OCI-LY7 (cell line): ENCODE results near the gene TMEM215. TPM values are rescaled to one million over a fixed set of nuclear protein-coding genes. Genes with fewer than 3 reads are reported as not detected.

ENCODE experiments used
- BruUV-seq: library from RNA; stranded (reverse); fragments of 400-500 nt; replicated peaks from 2 replicates; lab custom pipeline; 2021; lab: Mats Ljungman, UMichigan
- CTCF ChIA-PET: fragments of 300-600 bp; sonication (Branson Sonifier 250); formaldehyde crosslinking; loops from one replicate; lab custom pipeline; 2022; ENCODE audit warnings: antibody characterized with exemption; ENCODE audit not compliant: unreplicated experiment; lab: Charles Lee
- POLR2A ChIA-PET: fragments of 300-600 bp; sonication (Branson Sonifier 250); formaldehyde crosslinking; loops from one replicate; lab custom pipeline; 2022; ENCODE audit warnings: antibody characterized with exemption; lab: Charles Lee
- DNase-seq: peaks from one replicate; pipeline ENCODE4 v3.0.0-alpha.2; 2015; ENCODE audit warnings: low spot score
- H2AFZ ChIP-seq: fragments of 200-600 bp; sonication (generic), shearing (Covaris generic); 2 replicates; pipeline ENCODE4 v1.6.1; 2014; ENCODE audit warnings: mild to moderate bottlenecking, antibody characterized with exemption, low read length, moderate library complexity
- H3K27ac ChIP-seq: fragments of 200-600 bp; sonication (generic); 2 replicates; pipeline ENCODE4 v1.5.1; 2014; ENCODE audit warnings: mixed run types, low read depth, mild to moderate bottlenecking, moderate library complexity, low read length, inconsistent platforms; ENCODE audit not compliant: poor library complexity, severe bottlenecking
- H3K36me3 ChIP-seq: fragments of 200-600 bp; sonication (generic); 2 replicates; pipeline ENCODE4 v1.6.1; 2014; ENCODE audit warnings: mild to moderate bottlenecking, antibody characterized with exemption, low read length, moderate library complexity, mixed read lengths; ENCODE audit not compliant: insufficient read depth
- H3K4me1 ChIP-seq: fragments of 200-600 bp; sonication (generic); 2 replicates; pipeline ENCODE4 v1.5.1; 2014; ENCODE audit warnings: mild to moderate bottlenecking, low read length; ENCODE audit not compliant: insufficient read depth, poor library complexity, severe bottlenecking
- H3K4me2 ChIP-seq: fragments of 200-600 bp; sonication (generic); 2 replicates; pipeline ENCODE4 v1.6.1; 2014; ENCODE audit warnings: mild to moderate bottlenecking, low read length
- H3K4me3 ChIP-seq: fragments of 200-600 bp; sonication (generic); 2 replicates; pipeline ENCODE4 v1.5.1; 2014; ENCODE audit warnings: mild to moderate bottlenecking, low read depth, low read length; ENCODE audit not compliant: poor library complexity, severe bottlenecking
- H3K79me2 ChIP-seq: fragments of 200-600 bp; sonication (generic); 2 replicates; pipeline ENCODE4 v1.6.1; 2016; ENCODE audit warnings: low read depth, mild to moderate bottlenecking, low read length, moderate library complexity, mixed read lengths; ENCODE audit not compliant: insufficient read depth
- H3K9me2 ChIP-seq: fragments of 200-600 bp; sonication (generic); 2 replicates; pipeline ENCODE4 v1.6.1; 2016; ENCODE audit warnings: mild to moderate bottlenecking, low read length, mixed read lengths; ENCODE audit not compliant: insufficient read depth
- H3K9me3 ChIP-seq: fragments of 200-600 bp; sonication (generic); 2 replicates; pipeline ENCODE4 v1.6.1; 2014; ENCODE audit warnings: mild to moderate bottlenecking, mixed run types, low read length, mixed read lengths
- H4K20me1 ChIP-seq: fragments of 200-600 bp; sonication (generic); 2 replicates; pipeline ENCODE4 v1.6.1; 2014; ENCODE audit warnings: mild to moderate bottlenecking, antibody characterized with exemption, low read length, moderate library complexity, mixed read lengths; ENCODE audit not compliant: insufficient read depth
- EZH2phosphoT487 ChIP-seq: fragments of 200-600 bp; sonication (generic); IDR thresholded peaks from 2 replicates; pipeline ENCODE4 v1.6.1; 2018; ENCODE audit warnings: low read depth, borderline replicate concordance, mild to moderate bottlenecking, mixed run types, antibody characterized with exemption, low read length, moderate library complexity, mixed read lengths
- intact Hi-C: fragments of 100-400 bp; cut with micrococcal nuclease; formaldehyde crosslinking; loops from one replicate; pipeline ENCODE4 v1.10.0; 2022; ENCODE audit not compliant: unreplicated experiment
- total RNA-seq, 2 experiments: library from RNA; depleted of rRNA in 1 of 2; stranded (reverse); fragments of >200 nt in 1 of 2; shearing (Covaris generic) in 1 of 2; gene quantifications; 2 replicates each; pipeline ENCODE4 v1.2.3, GENCODE V29; 2014 to 2022
- TF ChIP-seq, protein P1 (sequence below): fragments of 200-600 bp; sonication (generic); conservative IDR thresholded peaks from 2 replicates; pipeline ENCODE4 v1.5.1; 2014; ENCODE audit warnings: mild to moderate bottlenecking, antibody characterized with exemption, low read length, moderate library complexity, mixed read lengths

Gene TMEM215
- total RNA-seq, 2 experiments from 2014 or later: not detected

- H3K27ac ChIP-seq: no peak overlapping the region
- H4K20me1 ChIP-seq: no peaks in the 10 kb centered on the region
- H3K9me2 ChIP-seq: no peaks in the 10 kb centered on the region
- DNase-seq: no peak
- intact Hi-C loops: no loop called here
- H3K79me2 ChIP-seq: no peaks in the 10 kb centered on the region
- POLR2A ChIA-PET: interaction anchor here (0.6 kb wide), 1 partner anchor 129 kb away, joined by 3 read pairs; no protein-coding TSS in a partner anchor
- H3K36me3 ChIP-seq: no peaks in the 10 kb centered on the region
- H2AFZ ChIP-seq: no peak overlapping the region
- H3K9me3 ChIP-seq: no peaks in the 10 kb centered on the region
- TF ChIP-seq, protein P1, sequence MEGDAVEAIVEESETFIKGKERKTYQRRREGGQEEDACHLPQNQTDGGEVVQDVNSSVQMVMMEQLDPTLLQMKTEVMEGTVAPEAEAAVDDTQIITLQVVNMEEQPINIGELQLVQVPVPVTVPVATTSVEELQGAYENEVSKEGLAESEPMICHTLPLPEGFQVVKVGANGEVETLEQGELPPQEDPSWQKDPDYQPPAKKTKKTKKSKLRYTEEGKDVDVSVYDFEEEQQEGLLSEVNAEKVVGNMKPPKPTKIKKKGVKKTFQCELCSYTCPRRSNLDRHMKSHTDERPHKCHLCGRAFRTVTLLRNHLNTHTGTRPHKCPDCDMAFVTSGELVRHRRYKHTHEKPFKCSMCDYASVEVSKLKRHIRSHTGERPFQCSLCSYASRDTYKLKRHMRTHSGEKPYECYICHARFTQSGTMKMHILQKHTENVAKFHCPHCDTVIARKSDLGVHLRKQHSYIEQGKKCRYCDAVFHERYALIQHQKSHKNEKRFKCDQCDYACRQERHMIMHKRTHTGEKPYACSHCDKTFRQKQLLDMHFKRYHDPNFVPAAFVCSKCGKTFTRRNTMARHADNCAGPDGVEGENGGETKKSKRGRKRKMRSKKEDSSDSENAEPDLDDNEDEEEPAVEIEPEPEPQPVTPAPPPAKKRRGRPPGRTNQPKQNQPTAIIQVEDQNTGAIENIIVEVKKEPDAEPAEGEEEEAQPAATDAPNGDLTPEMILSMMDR: no peak
- TF ChIP-seq EZH2phosphoT487: no peak
- H3K4me2 ChIP-seq: no peak overlapping the region
- no TSS peak for BruUV-seq
- CTCF ChIA-PET: no interaction called here
- no peaks in the 10 kb centered on the region for H3K4me1 ChIP-seq
- H3K4me3 ChIP-seq: no peak overlapping the region
These were observed 39.8 kb downstream of the TMEM215 start for GRCh38 chr9:32823101-32823500.

DNA sequence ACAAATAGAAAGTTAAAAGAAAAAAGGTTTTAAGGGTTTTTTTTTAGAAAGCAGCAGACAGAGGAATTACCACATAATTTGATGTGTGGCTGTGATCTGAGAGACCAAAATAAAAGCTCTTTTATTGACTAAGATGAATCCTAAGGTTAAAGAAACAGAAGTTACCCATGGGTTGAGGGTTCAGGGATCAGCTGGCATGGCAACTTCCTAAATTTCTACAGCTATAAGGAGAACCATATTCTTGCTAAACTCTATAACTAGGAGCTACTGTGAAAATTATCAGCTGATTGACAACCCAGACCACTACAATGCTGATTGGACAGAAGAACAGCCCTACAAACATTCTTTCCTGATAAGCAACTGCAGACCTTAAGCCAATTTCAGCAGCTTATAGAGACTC is 40.2 kb downstream of the TMEM215 start:
- H3K4me3 ChIP-seq: no peak overlapping the region
- H4K20me1 ChIP-seq: no peaks in the 10 kb centered on the region
- H2AFZ ChIP-seq: no peak overlapping the region
- no peaks in the 10 kb centered on the region for H3K9me2 ChIP-seq
- H3K27ac ChIP-seq: no peak overlapping the region
- POLR2A ChIA-PET: interaction anchor here (0.6 kb wide), 1 partner anchor 128 kb away, joined by 3 read pairs; no protein-coding TSS in a partner anchor
- TF ChIP-seq, protein P1: no peak
- no peak for TF ChIP-seq EZH2phosphoT487
- no peaks in the 10 kb centered on the region for H3K36me3 ChIP-seq
- no TSS peak for BruUV-seq
- H3K79me2 ChIP-seq: no peaks in the 10 kb centered on the region
- CTCF ChIA-PET: no interaction called here
- no peak overlapping the region for H3K4me2 ChIP-seq
- no peaks in the 10 kb centered on the region for H3K9me3 ChIP-seq
- intact Hi-C loops: no loop called here
- no peak for DNase-seq
- no peaks in the 10 kb centered on the region for H3K4me1 ChIP-seq

DNA sequence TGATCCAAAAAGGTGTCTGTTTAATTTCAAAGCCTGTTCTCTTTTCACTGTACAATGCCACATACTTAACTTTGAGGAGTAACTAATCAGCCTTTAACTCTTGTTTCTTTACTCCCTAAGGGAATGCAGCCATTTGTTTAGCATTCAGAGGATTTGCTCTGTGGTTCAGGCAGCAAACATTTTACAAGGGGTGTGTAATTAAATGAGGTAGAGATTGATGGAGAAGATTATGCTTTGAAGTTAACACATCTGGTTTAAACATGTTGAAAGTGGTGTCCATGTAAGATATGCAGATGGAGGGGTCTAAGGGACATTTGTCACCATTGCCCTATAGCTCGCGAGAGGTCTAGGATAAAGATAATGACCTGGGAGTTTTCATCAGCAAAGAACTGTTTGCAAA is 41.9 kb downstream of the TMEM215 start:
- H3K4me3 ChIP-seq: no peak overlapping the region
- BruUV-seq: no TSS peak
- no peaks in the 10 kb centered on the region for H3K4me1 ChIP-seq
- H3K36me3 ChIP-seq: no peaks in the 10 kb centered on the region
- no peaks in the 10 kb centered on the region for H3K79me2 ChIP-seq
- no peak for DNase-seq
- CTCF ChIA-PET: no interaction called here
- H3K9me3 ChIP-seq: no peaks in the 10 kb centered on the region
- no peak overlapping the region for H2AFZ ChIP-seq
- H3K27ac ChIP-seq: no peak overlapping the region
- intact Hi-C loops: no loop called here
- TF ChIP-seq EZH2phosphoT487: no peak
- TF ChIP-seq, protein P1: no peak
- H3K4me2 ChIP-seq: no peak overlapping the region
- POLR2A ChIA-PET: no interaction called here
- H3K9me2 ChIP-seq: no peaks in the 10 kb centered on the region
- no peaks in the 10 kb centered on the region for H4K20me1 ChIP-seq
